A549 (cell line): Measurements from ENCODE around the gene RBM44. TPM values are rescaled to one million over a fixed set of nuclear protein-coding genes. Genes with fewer than 3 reads are reported as not detected.

Source experiments
- ATAC-seq, 2 experiments: fragments of 200-7000 bp in 1 of 2; fragments of >200 bp in 1 of 2; cut with Nextera tagmentation in 1 of 2; cut with Tn5 transposase in 1 of 2; 3 replicates each; pipeline versions ENCODE4 v1.8.0 to v1.9.1; 2018 to 2020; ENCODE audit warnings: mild to moderate bottlenecking in 1 of 2, moderate library complexity in 1 of 2
- CTCF ChIA-PET: fragments of 300-600 bp; sonication (Branson Sonifier 250); formaldehyde crosslinking; extraction: SDS; loops from one replicate; lab custom pipeline; 2021; ENCODE audit warnings: antibody characterized with exemption, inconsistent platforms; lab: Yijun Ruan, JAX
- POLR2A ChIA-PET: fragments of 350-600 bp; formaldehyde crosslinking; extraction: SDS; loops from one replicate; lab custom pipeline; 2021; ENCODE audit warnings: antibody characterized with exemption, inconsistent platforms; lab: Yijun Ruan, JAX
- DNase-seq, 2 experiments: peaks; one replicate each; pipeline versions ENCODE4 v3.0.0 to v3.0.0-alpha.2; 2011 to 2016; ENCODE audit warnings: low read depth in 1 of 2, low spot score in 1 of 2
- FAIRE-seq: peaks from 2 replicates; lab custom pipeline; 2011; peaks lifted over from hg19 to GRCh38; lab: Jason Lieb, UNC
- H3K27ac ChIP-seq, 2 experiments: fragments of >200 bp; sonication (Bioruptor Twin); formaldehyde crosslinking; 3 replicates each; pipeline ENCODE4 v1.5.1; 2016 to 2017
- H3K4me1 ChIP-seq: fragments of >200 bp; sonication (Bioruptor Twin); formaldehyde crosslinking; 3 replicates; pipeline ENCODE4 v1.6.1; 2016
- H3K4me2 ChIP-seq: fragments of >200 bp; sonication (Bioruptor Twin); formaldehyde crosslinking; 3 replicates; pipeline ENCODE4 v1.6.1; 2016
- H3K4me3 ChIP-seq: fragments of >200 bp; sonication (Bioruptor Twin); formaldehyde crosslinking; 3 replicates; pipeline ENCODE4 v1.5.1; 2016
- H3K9me3 ChIP-seq: fragments of >200 bp; sonication (Bioruptor Twin); formaldehyde crosslinking; 3 replicates; pipeline ENCODE4 v1.6.1; 2016
- BHLHE40 ChIP-seq: IDR thresholded peaks from 2 replicates; pipeline ENCODE4 v1.6.1; 2012; ENCODE audit warnings: low read depth, low read length, inconsistent platforms
- CBX2 ChIP-seq: fragments of 200-600 bp; sonication (generic); IDR thresholded peaks from 2 replicates; pipeline ENCODE4 v1.6.1; 2016; ENCODE audit warnings: low read depth, mild to moderate bottlenecking, borderline replicate concordance
- CBX8 ChIP-seq: fragments of 200-600 bp; sonication (generic); IDR thresholded peaks from 2 replicates; pipeline ENCODE4 v1.6.1; 2016
- CHD2 ChIP-seq: fragments of 150-350 bp; IDR thresholded peaks from 2 replicates; pipeline ENCODE4 v1.6.1; 2014; ENCODE audit warnings: low read length; ENCODE audit not compliant: partially characterized antibody
- EHF ChIP-seq: fragments of 250-450 bp; sonication (Bioruptor Pico); IDR thresholded peaks from 2 replicates; pipeline ENCODE4 v1.5.0; 2020; ENCODE audit warnings: mild to moderate bottlenecking
- EHMT2 ChIP-seq: fragments of 200-600 bp; sonication (generic); IDR thresholded peaks from 2 replicates; pipeline ENCODE4 v1.6.1; 2016; ENCODE audit warnings: antibody characterized with exemption, low read depth, mild to moderate bottlenecking, moderate library complexity
- ELK1 ChIP-seq: fragments of 150-350 bp; IDR thresholded peaks from 2 replicates; pipeline ENCODE4 v1.6.1; 2014; ENCODE audit warnings: low read depth, mild to moderate bottlenecking, low read length
- EP300 ChIP-seq, 2 experiments: fragments of >200 bp; sonication (Bioruptor Twin); formaldehyde crosslinking; IDR thresholded peaks; 2 replicates in 1 of 2; 3 replicates in 1 of 2; pipeline ENCODE4 v1.6.1; 2016 to 2017
- ESRRA ChIP-seq: fragments of 150-350 bp; IDR thresholded peaks from 2 replicates; pipeline ENCODE4 v1.6.1; 2014; ENCODE audit warnings: mild to moderate bottlenecking, low read length, borderline replicate concordance
- FOSL2 ChIP-seq, 2 experiments: fragments of 450-650 bp in 1 of 2; fragments of >200 bp in 1 of 2; sonication (Bioruptor Twin) in 1 of 2; formaldehyde crosslinking; IDR thresholded peaks; 2 replicates each; pipeline versions ENCODE4 v1.5.0 to v1.6.1; 2016 to 2020; ENCODE audit warnings: mild to moderate bottlenecking in 1 of 2, moderate library complexity in 1 of 2
- FOXS1 ChIP-seq: fragments of 250-450 bp; sonication (Bioruptor Pico); IDR thresholded peaks from 2 replicates; pipeline ENCODE4 v1.5.0; 2020; ENCODE audit warnings: mild to moderate bottlenecking, moderate library complexity
- HDAC2 ChIP-seq: fragments of 200-600 bp; sonication (generic); IDR thresholded peaks from 2 replicates; pipeline ENCODE4 v1.6.1; 2016
- HES2 ChIP-seq: fragments of >200 bp; sonication (Bioruptor Twin); formaldehyde crosslinking; IDR thresholded peaks from 2 replicates; pipeline ENCODE4 v1.6.1; 2016
- HMGXB4 ChIP-seq: fragments of 250-450 bp; sonication (Bioruptor Pico); IDR thresholded peaks from 2 replicates; pipeline ENCODE4 v1.5.0; 2021; ENCODE audit warnings: mild to moderate bottlenecking, moderate library complexity, borderline replicate concordance
- HOXA7 ChIP-seq: fragments of 250-450 bp; sonication (Bioruptor Pico); IDR thresholded peaks from 2 replicates; pipeline ENCODE4 v1.5.0; 2020; ENCODE audit warnings: mild to moderate bottlenecking, moderate library complexity
- HOXB5 ChIP-seq: fragments of 250-450 bp; sonication (Bioruptor Pico); IDR thresholded peaks from 2 replicates; pipeline ENCODE4 v1.5.0; 2020; ENCODE audit warnings: mild to moderate bottlenecking, moderate library complexity
- MAFK ChIP-seq: fragments of 450-650 bp; IDR thresholded peaks from 2 replicates; pipeline ENCODE4 v1.6.1; 2014; ENCODE audit not compliant: partially characterized antibody
- MAX ChIP-seq: IDR thresholded peaks from 2 replicates; pipeline ENCODE4 v1.6.1; 2012
- MYC ChIP-seq: IDR thresholded peaks from 2 replicates; pipeline ENCODE4 v1.6.1; 2012; ENCODE audit warnings: mild to moderate bottlenecking, inconsistent platforms, low read length, improper control_type of control experiment, borderline replicate concordance
- PHF8 ChIP-seq: fragments of 200-600 bp; sonication (generic); IDR thresholded peaks from 2 replicates; pipeline ENCODE4 v1.6.1; 2016; ENCODE audit warnings: low read depth, mild to moderate bottlenecking, antibody characterized with exemption, moderate library complexity, borderline replicate concordance
- RARB ChIP-seq: fragments of 250-450 bp; sonication (Bioruptor Pico); IDR thresholded peaks from 2 replicates; pipeline ENCODE4 v1.8.0; 2021; ENCODE audit warnings: mild to moderate bottlenecking, moderate library complexity
- RFX5 ChIP-seq: fragments of 450-650 bp; IDR thresholded peaks from 2 replicates; pipeline ENCODE4 v1.7.1; 2014; ENCODE audit warnings: antibody characterized with exemption, mild to moderate bottlenecking, moderate library complexity
- ZC3H11A ChIP-seq: fragments of 450-650 bp; IDR thresholded peaks from 2 replicates; pipeline ENCODE4 v1.6.1; 2014; ENCODE audit warnings: antibody characterized with exemption, mild to moderate bottlenecking
- ZSCAN20 ChIP-seq: fragments of 250-450 bp; sonication (Bioruptor Pico); IDR thresholded peaks from 2 replicates; pipeline ENCODE4 v1.8.0; 2022; ENCODE audit warnings: mild to moderate bottlenecking, moderate library complexity
- WGBS: methylation state at CpG from one replicate; pipeline ENCODE4 v1.1.6; 2017; ENCODE audit errors: missing lambda C conversion rate; 5-methylcytosine and 5-hydroxymethylcytosine counted together
- polyA plus RNA-seq, 4 experiments: library from polyadenylated mRNA; depleted of rRNA in 3 of 4; stranded (reverse); fragments of >200 nt; fragmentation: RNase III in 1 of 4; extraction: RNeasy Plus Mini Kit Qiagen cat#74134 plus additional on column Dnase treatment in 1 of 4; gene quantifications; 2 replicates in 3 of 4; 3 replicates in 1 of 4; pipeline ENCODE4 v1.2.3, GENCODE V29; 2011 to 2017

The RBM44 gene
- polyA plus RNA-seq, 2 of the 4 experiments (the other 2 are of a cell fraction): 0.30 to 0.87 TPM

- ATAC-seq (no peak), DNase-seq (no peak), FAIRE-seq (no peak)
- Histone ChIP-seq H3K4me3 (no peak overlapping the region), H3K4me2 (no peak overlapping the region), H3K27ac (no peak overlapping the region), H3K9me3 (no peaks in the 10 kb centered on the region), H3K4me1 (0 out of 3 replicates have a peak, but pooled peaks cover 5% of the 10 kb centered on the region)
- 93% methylated on average over 4 of the region's 4 CpGs for WGBS
- TF ChIP-seq PHF8 (no peak), RFX5 (no peak), MAFK (no peak), ESRRA (no peak), HES2 (no peak), CBX8 (no peak), HOXA7 (CRISPR knock-in tag) (no peak), CBX2 (no peak), MAX (no peak)
- ChIA-PET POLR2A (no interaction called here), CTCF (interaction anchor here (0.9 kb wide), 1 partner anchor 42 kb away, joined by 5 read pairs; no protein-coding TSS in a partner anchor)
These were observed 11.6 kb upstream of the RBM44 start for GRCh38 chr2:237786936-237787335.

GRCh38 chr2:237790353-237790752 is 8.2 kb upstream of the RBM44 start:
- 87% methylated on average over 4 of the region's 4 CpGs for WGBS
- DNase-seq (no peak), FAIRE-seq (no peak)
- Histone ChIP-seq H3K27ac (no peak overlapping the region), H3K9me3 (no peaks in the 10 kb centered on the region)
- POLR2A ChIA-PET: no interaction called here
- TF ChIP-seq HOXA7 (CRISPR knock-in tag) (no peak), EHF (no peak), EHMT2 (no peak), BHLHE40 (no peak), HES2 (no peak), ZSCAN20 (CRISPR knock-in tag) (no peak), FOSL2 (IDR thresholded peaks at IDR 0.05) (no peak), FOSL2 (CRISPR knock-in tag; IDR thresholded peaks at IDR 0.05) (no peak), CBX2 (no peak), RARB (CRISPR knock-in tag) (no peak), HOXB5 (CRISPR knock-in tag) (no peak), HDAC2 (no peak), ZC3H11A (no peak), EP300 (IDR thresholded peaks at IDR 0.05) (no peak), CHD2 (no peak), MYC (no peak), HMGXB4 (CRISPR knock-in tag) (no peak), MAX (no peak), ELK1 (no peak), FOXS1 (CRISPR knock-in tag) (no peak), MAFK (no peak)
- TF ChIP-seq, all 56 proteins: peak for 0
- CTCF ChIA-PET: interaction anchor here (1.9 kb wide), 1 partner anchor 45 kb away, joined by 8 read pairs; no protein-coding TSS in a partner anchor
- Histone ChIP-seq H3K4me2 (no peak overlapping the region), H3K4me3 (no peak overlapping the region), H3K4me1 (0 out of 3 replicates have a peak, but pooled peaks cover 5% of the 10 kb centered on the region)
- ATAC-seq: no peak
